ENCODE data around the gene SCFD2. TPM values are rescaled to one million over a fixed set of nuclear protein-coding genes. Genes with fewer than 3 reads are reported as not detected.

Gene SCFD2
- polyA plus RNA-seq, 3 donors = 5.4 to 9.4 (median 6.7) TPM

DNA sequence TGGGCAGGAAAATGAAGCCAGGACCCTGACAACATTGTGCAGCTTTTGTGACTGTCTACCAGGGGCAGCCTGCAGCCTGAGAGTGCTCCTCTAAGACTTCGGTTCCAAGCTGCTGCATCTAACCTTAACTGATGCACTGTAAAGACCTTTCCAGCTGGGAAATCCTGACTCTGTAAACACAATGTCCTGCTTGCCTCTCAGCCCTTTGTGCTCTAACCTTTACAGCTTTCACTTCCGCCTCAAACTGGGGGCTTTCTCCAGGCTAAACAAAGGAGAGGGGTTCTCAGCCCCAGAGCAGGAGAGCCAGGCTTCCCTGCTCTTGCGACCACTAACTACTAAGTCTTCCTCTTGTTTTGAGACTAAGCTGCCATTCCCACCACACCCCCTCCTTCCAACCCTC is 523.1 kb downstream of the SCFD2 start:
- intact Hi-C loops (cut with micrococcal nuclease) = no loop called here
- Histone ChIP-seq H3K27ac (ENCODE audit: low read depth in 1 of 2, low read length in 2 of 2) (peak overlapping the region in 1 of 2 donors; percentile 36), H3K4me2 (replicated peaks; ENCODE audit: extremely low read depth, low read length, poor library complexity, severe bottlenecking) (no peak overlapping the region), H3K9me3 (replicated peaks in 1 of 2; ENCODE audit: control insufficient read depth in 1 of 2, insufficient read depth in 1 of 2, low read length in 2 of 2) (no peaks in the 10 kb centered on the region), H3K4me3 (replicated peaks in 1 of 3; ENCODE audit: low read depth in 2 of 3, low read length in 3 of 3) (no peak overlapping the region), H3K4me1 (ENCODE audit: control insufficient read depth in 1 of 2, insufficient read depth in 2 of 2, low read length in 2 of 2) (peaks cover 16 to 17% of the 10 kb centered on the region in 2 donors), H2AFZ (ENCODE audit: insufficient read depth, low read depth, low read length, poor library complexity, severe bottlenecking) (peak overlapping the region; percentile 66), H3K27me3 (ENCODE audit: control insufficient read depth in 2 of 2, insufficient read depth in 2 of 2, low read length in 2 of 2) (no peaks in the 10 kb centered on the region), H4K20me1 (ENCODE audit: insufficient read depth, low read length) (no peaks in the 10 kb centered on the region), H3K79me2 (ENCODE audit: insufficient read depth, low read length) (no peaks in the 10 kb centered on the region), H3K9ac (ENCODE audit: insufficient read depth, low read length, poor library complexity, severe bottlenecking) (no peak overlapping the region), H3K36me3 (replicated peaks in 1 of 2; ENCODE audit: control insufficient read depth in 1 of 2, insufficient read depth in 2 of 2, low read length in 2 of 2) (no peaks in the 10 kb centered on the region)
- Mint-ChIP-seq H3K4me3 (no peak overlapping the region), H3K27ac (peak overlapping the region in 1 of 7 donors; percentile 1), H3K4me1 (peaks cover 20% of the 10 kb centered on the region), H3K27me3 (ENCODE audit: low read depth in 3 of 3) (peaks cover under 1 to 3% (median 2%) of the 10 kb centered on the region in 3 donors), H3K36me3 (no peaks in the 10 kb centered on the region), H3K9me3 (peaks cover 0 to 3% (median 0%) of the 10 kb centered on the region in 7 donors)
- 84% methylated on average over 2 of the region's 3 CpGs for WGBS (ENCODE audit: insufficient coverage)
- DNase-seq = no peak
- TF ChIP-seq, protein P1, sequence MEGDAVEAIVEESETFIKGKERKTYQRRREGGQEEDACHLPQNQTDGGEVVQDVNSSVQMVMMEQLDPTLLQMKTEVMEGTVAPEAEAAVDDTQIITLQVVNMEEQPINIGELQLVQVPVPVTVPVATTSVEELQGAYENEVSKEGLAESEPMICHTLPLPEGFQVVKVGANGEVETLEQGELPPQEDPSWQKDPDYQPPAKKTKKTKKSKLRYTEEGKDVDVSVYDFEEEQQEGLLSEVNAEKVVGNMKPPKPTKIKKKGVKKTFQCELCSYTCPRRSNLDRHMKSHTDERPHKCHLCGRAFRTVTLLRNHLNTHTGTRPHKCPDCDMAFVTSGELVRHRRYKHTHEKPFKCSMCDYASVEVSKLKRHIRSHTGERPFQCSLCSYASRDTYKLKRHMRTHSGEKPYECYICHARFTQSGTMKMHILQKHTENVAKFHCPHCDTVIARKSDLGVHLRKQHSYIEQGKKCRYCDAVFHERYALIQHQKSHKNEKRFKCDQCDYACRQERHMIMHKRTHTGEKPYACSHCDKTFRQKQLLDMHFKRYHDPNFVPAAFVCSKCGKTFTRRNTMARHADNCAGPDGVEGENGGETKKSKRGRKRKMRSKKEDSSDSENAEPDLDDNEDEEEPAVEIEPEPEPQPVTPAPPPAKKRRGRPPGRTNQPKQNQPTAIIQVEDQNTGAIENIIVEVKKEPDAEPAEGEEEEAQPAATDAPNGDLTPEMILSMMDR (IDR thresholded peaks at IDR 0.05) = no peak

DNA sequence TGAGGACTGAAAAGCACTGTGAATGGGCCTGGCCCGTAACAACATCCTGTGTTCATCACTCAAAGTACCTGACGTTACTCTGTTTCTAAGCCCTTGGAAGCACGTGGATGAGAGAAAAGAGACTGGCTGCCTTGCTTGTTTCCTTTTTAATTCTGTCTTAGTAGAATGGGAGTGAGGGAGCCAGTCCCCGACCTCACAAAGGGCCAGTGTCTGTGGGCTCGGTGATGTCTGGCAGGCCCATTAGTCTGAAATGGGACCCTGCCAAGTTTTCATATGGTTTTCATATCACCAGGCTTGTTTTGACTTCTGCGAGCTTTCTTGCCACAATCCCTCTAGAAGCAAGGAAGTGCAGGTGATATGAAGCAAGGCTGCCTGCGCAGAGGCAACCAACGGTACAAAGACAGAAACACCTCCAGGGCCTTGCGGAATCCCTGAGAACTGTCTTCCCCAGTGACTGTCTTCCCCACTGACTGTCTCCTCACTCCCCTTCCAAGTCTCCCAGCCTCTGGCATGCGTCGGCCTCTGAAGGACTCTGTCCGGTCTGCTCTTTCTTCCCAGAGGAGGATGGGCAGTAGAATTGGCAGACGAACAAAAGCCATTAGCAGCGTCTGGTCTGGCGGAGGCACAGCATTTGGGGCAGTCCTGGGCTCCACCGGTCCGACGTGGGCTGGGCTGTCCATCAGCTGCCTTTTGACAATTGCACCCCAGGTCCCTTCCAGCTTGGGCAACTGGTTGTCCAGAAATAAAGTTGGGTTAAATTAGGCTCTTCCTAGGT is 524.0 kb downstream of the SCFD2 start:
- no peak overlapping the region for H3K4me3 ChIP-seq (replicated peaks in 1 of 3; ENCODE audit: low read depth in 2 of 3, low read length in 3 of 3)
- H3K9me3 Mint-ChIP-seq = peaks cover 0 to 3% (median 0%) of the 10 kb centered on the region in 7 donors
- no peak overlapping the region for H3K4me3 Mint-ChIP-seq
- H3K79me2 ChIP-seq (ENCODE audit: insufficient read depth, low read length) = no peaks in the 10 kb centered on the region
- H3K27me3 Mint-ChIP-seq (ENCODE audit: low read depth in 3 of 3) = peaks cover 0 to 3% (median 2%) of the 10 kb centered on the region in 3 donors
- no peaks in the 10 kb centered on the region for H3K9me3 ChIP-seq (replicated peaks in 1 of 2; ENCODE audit: control insufficient read depth in 1 of 2, insufficient read depth in 1 of 2, low read length in 2 of 2)
- TF ChIP-seq, protein P1 (IDR thresholded peaks at IDR 0.05) = no peak
- peak overlapping the region in 1 of 7 donors; percentile 54 for H3K27ac Mint-ChIP-seq
- H3K4me1 Mint-ChIP-seq = peaks cover 20% of the 10 kb centered on the region
- H3K4me2 ChIP-seq (replicated peaks; ENCODE audit: extremely low read depth, low read length, poor library complexity, severe bottlenecking) = no peak overlapping the region
- H3K27ac ChIP-seq (ENCODE audit: low read depth in 1 of 2, low read length in 2 of 2) = no peak overlapping the region
- H3K27me3 ChIP-seq (ENCODE audit: control insufficient read depth in 2 of 2, insufficient read depth in 2 of 2, low read length in 2 of 2) = no peaks in the 10 kb centered on the region
- no peaks in the 10 kb centered on the region for H4K20me1 ChIP-seq (ENCODE audit: insufficient read depth, low read length)
- 96% methylated on average over 12 of the region's 18 CpGs for WGBS (ENCODE audit: insufficient coverage)
- H2AFZ ChIP-seq (ENCODE audit: insufficient read depth, low read depth, low read length, poor library complexity, severe bottlenecking) = no peak overlapping the region
- no peaks in the 10 kb centered on the region for H3K36me3 Mint-ChIP-seq
- intact Hi-C loops (cut with micrococcal nuclease) = no loop called here
- no peaks in the 10 kb centered on the region for H3K36me3 ChIP-seq (replicated peaks in 1 of 2; ENCODE audit: control insufficient read depth in 1 of 2, insufficient read depth in 2 of 2, low read length in 2 of 2)
- no peak for DNase-seq
- no peak overlapping the region for H3K9ac ChIP-seq (ENCODE audit: insufficient read depth, low read length, poor library complexity, severe bottlenecking)
- peaks cover 16 to 17% of the 10 kb centered on the region in 2 donors for H3K4me1 ChIP-seq (ENCODE audit: control insufficient read depth in 1 of 2, insufficient read depth in 2 of 2, low read length in 2 of 2)
